NCI-H345 treated with DMSO at 0.1 percent for 48 hours (cell line): Measurements from ENCODE around the gene CD8B2.
"Not testable (repeated sequence)": the region's sequence is repeated elsewhere in the genome, so short reads cannot be mapped to it uniquely, and the experiment has no call there.

Experiments used
- DNase-seq: peaks from one replicate; lab custom pipeline; 2025; ENCODE audit not compliant: unreplicated experiment; lab: John Stamatoyannopoulos, UW

Gene CD8B2

DNA sequence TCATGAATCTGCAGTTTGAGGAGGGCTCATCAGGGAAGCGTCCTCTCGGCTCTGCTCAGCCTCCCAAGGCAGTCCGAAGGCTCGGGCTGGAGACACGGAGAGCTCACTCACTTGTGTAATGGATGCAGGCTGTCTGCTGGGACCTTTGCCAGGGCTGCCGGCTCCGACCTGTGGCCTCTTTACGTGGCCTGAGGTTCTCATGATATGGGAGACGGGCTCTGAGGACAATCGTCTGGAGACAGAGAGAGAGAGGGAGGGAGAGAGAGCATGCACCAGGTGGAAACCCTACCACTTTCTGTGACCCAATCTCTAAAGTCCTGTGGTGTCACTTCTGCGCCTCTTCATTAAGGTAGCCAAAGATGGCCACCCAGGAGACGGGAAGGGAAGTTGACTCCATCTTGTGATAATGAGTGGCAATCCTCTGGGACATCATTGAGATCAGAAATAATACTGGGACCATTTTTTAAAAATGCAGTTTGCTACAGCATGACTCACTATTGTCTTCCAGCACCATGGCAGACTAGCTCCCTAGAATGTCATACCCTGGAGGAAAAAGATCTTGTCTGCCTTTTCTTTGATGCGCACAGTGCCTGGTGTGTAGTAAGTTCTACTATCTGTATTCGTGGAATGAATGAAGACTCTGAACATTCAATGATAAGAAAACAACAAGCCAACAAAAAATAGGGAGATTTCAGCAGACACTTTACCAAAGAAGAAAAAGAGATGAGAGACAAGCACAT, 60.2 kb downstream of the CD8B2 start:
- no peak for DNase-seq

DNA sequence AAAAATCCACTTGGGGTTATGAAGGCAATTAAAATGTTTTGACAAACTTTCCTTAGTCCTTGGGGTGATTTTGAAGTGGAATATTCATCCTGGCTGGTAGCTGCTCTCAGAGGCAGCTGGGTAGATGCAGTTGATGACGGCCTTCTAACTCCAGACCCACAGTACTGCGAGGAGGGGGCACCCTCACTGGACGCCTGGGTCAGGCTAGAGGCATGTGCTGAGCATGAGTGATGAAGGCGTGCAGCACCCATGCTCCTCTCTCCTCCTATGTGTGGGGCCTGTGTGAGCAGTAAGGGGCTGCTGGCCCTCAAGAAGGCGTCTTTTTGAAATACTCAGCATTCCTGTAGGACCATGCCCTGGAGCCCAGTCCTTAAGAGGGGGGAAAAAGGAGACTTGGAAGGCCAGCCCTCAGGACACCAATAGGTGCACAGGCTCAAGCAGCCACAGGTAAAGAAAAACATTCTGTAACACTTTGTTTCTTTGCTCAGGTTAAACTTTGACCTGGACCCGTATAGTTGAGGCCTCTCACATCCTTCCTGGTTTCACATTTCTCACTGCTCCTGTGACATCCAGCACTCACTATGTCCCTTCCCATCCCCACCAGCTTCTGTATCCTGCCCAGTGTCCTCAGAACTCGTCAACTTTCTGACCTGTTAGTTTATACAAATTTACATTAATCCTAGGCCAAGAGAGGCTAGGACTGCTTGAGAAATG, 64.4 kb downstream of the CD8B2 start:
- DNase-seq, result no peak

DNA sequence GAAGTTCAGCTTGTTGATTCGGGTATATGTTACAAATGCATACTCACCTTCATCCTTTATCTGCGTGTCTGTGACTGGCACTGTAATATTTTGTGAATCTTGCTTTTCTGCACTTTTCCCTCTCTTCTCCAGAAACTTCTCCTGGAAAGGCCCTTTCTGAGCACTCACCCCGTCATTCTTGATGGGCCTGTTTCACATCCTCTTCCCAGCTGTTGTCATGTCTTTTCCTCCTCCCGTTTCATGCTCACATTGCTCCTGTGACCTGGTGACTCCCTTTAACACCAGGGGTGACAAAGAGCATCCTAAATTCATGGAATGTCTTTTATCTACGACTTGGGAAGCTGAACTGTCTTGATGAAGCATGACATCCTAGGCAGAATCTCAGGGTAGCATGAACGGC, 65.8 kb downstream of the CD8B2 start:
- DNase-seq, result no peak

DNA sequence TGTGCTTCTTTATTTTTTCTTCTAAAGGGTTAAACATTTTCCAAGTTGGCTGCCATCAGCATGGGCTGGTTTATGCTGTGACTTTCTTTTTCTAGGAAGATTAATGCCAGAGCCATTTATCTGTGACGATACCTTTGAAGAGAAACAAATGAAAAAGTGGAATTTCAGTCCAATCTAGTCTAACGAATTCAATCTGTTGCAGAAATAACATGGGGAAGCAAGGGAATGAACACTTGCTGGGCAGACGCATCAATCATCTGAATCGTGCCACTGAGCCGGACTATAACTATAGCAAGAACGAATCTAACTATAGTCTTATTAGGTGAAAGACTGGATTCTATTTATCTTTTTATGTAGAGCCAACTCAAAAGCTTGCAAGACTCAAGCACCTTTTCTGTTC, 66.2 kb downstream of the CD8B2 start:
- DNase-seq, result no peak

DNA sequence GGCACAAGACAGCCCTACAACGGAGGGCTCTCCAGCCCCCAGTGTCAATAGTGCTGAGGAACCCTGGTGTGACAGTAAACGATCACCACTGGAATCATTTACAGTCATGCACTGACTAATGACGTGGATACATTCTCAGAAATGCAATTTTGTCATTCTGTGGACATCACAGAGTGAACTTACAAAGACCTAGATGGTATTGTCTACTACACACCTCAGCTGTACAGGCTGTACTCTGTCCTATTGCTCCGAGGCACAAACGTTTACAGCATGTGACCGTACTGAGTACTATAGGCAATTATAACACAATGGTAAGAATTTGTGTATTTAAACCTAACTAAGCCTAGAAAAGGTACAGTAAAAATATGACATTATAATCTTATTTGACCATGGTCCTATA, 67.2 kb downstream of the CD8B2 start:
- DNase-seq, result no peak

DNA sequence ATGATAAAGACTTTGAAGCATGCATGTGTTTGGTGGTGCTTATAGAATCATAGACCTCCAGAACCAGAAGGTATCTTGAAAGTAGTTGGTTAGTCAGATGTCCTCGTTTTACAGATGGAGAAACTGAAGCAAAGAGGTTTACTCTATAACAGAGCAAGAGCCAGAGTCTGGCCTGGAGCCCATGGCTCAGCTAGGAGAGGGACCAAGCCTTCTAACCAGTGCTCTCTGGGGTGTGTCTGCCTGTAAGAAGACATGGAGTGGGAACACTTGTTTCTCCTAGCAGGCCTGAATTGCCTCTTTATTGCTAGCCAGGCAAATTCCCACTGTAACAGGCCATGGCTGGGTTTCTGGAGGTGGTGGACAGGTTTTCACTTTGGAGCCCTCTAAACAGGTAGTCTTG, 67.9 kb downstream of the CD8B2 start:
- DNase-seq, result no peak

DNA sequence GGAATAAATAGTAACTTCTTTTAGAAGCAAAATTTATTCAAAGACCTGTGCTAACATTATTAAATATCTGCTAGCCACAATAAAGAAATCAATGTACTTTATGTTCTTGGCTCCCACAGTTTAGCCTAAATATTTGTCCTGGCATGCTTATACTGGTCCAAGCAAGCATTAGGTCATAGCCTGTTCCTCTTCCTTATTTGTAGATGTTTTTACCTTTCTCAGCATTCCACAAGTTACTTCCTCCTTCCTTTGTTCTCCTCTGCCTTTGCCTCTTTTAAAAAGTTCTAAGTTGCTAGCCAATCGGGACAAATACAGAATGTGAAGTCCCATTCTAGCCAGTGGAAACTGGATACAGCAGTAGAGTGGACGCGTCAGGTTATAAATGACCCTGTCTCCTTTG, 72.6 kb downstream of the CD8B2 start:
- not testable (repeated sequence) for DNase-seq

DNA sequence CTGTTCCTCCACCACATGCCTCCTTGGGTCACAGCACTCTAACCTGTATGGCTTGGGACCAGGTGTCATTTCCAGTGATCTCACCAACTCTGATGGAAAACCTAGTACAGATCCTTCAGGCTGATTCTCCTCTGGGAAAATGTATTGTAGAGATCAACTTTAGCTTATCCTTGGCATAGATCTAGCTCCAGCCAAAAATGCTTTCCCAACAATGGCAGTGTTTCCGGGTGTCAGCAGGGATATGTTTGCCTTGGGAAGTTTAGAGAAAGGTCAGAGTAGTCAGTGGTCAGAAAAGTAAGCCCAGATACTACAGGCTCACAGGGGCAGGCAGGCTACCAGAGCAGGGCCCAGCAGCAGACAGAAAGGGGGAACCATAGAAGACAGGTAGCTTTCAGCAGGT, 73.6 kb downstream of the CD8B2 start:
- no peak for DNase-seq

DNA sequence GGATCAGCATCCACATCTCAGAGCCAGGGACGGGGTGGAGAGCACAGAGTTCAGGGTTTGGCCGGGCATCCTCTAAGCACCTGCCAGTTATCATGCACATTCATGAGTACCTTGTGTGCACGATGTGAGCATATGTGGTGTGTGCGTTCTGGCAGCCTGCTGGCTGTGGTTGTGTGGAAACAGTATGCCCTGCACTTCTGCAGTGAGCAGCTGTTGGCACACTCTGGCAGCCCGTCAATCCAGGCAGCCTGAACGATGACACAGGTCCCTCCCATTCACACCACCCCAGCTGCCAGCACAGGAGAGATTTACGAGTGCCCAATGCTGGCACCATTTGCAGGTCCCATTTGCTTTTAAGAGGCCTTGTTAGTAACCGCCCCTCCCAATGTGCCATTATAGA, 74.2 kb downstream of the CD8B2 start:
- DNase-seq, result no peak

DNA sequence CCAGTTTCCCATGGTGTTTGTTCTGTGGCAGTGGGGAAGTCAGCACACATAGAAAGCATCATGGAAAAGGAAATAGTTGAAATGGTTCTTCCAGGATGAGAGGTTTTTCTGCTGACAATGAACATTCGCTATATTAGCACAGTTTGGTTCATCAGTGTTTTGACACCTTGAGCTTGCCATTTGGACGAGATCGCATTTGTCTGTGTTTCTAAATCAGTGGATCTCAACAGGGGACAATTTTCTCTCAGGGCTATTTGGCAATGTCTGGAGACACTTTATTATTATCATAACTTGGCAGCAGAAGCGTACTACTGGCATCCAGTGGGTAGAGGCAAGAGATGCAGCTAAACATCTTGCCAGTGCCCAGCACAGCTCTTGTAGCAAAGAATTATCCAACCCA, 74.6 kb downstream of the CD8B2 start:
- no peak for DNase-seq

DNA sequence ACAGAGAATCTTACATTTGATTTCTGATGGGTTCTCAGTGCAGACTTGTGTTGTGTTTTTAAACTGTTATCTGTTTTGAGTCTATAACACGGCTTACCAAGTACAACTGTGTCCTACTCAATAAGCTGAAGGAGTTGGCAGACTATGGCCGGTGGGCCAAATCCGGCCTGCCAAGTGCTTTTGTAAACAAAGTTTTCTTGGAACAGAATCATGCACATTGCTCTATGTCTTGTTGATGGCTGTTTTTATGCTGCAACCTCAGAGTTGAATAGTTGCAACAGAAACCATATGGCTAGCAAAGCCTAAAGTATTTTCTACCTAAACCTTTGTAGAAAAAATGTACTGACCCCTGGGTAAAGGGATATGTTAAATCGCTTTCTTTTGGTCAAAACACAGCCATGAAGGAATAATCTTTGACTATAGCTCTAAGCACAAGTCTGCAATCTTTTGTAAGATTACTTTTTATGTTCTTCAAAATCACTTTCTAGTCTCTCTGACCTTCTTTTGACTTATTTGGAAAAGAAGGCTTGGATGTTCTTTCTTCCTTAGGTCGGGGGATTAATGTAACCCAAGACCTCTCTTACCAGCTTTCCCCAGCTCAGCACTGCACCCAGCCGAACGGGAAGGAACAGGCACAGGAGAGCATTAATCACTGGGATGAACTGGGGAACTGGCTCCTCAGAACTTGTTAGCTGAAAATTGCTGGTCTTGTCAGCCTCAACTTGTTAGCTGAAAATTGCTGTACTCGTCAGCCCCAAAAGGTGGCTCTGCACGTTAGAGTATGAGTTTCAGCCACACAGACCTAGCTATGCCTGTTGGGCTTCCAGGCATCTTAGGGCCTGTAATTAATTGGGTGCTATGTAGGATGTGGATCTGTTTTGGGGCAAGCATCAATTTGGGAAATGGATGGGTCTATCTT, 75.4 kb downstream of the CD8B2 start:
- no peak for DNase-seq

DNA sequence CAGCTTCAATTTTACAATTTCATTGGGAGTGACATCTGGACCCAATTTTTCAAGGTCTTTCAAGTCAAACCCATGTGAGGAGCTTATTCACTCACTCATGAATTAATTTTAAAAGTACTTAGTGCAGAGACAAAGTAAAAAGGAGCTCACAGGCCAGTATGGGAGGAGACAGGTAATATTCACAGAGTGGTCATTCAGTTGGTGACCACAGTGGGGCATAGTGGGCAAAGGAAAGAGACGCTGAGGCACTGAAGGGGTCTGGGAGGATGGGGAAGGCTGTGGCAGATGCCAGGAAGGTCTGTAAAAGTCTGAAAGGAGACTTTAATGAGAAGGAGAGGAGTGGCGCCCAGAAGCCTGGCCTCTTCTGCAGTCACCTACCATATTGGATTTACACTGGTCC, 76.0 kb downstream of the CD8B2 start:
- DNase-seq, result no peak

DNA sequence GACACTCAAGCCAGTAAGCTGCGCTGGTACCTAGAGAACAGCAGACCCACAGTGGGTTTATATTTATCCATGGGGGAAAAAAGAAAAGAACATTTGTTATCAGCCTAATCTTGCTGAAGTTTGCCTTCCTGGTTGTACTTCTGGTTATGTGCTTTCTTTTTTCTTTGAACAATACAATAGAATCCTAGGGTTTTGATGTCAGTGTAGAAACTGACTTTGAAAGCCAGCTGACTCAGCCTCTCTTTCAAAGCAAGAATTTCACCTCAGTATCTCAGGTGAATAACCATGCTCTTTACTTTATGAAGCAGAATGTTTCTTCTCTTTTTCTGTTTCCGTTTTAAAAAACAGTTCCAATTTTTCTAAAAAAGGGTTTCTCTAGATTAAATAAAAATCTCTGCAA, 78.4 kb downstream of the CD8B2 start:
- DNase-seq, result no peak

DNA sequence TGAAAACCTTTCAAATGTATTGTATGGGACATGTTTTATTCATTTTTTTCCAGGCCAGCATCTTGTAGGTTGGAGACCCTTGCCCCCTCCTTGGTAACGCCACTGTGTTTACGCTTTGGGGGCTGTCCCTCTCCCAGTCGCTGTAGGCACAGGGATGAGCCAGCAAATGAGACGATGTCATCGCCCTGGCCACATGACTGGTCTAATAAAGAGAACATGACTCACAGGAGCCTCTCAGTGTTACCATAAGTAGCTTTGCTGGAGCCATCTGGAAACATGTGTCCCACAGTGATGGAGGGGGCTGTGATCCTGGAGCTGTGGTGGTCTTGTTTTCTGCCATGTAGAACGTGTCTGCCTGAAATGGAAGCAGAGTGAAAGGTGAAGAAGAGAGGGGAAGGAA, 78.9 kb downstream of the CD8B2 start:
- DNase-seq, result no peak

DNA sequence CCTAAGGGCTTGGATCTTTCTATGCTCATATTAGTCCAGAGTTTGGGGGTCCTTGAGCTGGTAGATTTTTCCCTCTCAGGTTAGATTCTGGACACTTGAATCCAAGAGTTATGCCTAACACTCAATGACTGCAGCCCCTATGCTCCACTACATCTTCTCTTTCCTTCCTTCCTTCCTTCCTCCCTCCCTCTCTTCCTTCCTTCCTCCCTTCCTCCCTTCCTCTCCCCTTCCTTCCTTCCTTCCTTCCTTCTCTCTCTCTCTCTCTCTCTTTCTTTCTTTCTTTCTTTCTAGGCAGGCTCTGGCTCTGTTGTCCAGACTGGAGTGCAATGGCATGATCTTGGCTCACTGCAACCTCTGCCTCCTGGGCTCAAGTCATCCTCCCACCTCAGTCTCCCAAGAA, 79.3 kb downstream of the CD8B2 start:
- DNase-seq, result not testable (repeated sequence)

DNA sequence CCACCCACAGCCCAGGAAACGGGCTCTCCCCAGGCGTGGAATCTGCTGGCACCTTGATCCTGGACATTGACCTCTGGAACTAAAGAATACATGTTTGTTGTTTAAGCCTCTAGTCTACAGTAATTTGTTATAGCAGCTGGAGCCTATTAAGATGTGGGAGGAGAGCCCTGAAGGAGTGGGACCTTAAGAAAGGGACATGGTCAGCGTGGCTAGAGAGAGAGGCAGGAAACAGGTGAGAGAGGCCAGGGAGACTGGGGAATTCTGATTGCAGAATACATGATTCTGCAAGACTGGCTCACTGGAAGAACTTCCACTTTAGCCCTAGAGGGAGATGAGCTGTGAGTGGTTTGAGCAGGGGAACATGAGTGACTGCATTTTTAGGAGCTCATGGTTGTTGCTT, 83.2 kb downstream of the CD8B2 start:
- DNase-seq, result no peak
